ENCODE measurements around the gene AFF1. TPM values are rescaled to one million over a fixed set of nuclear protein-coding genes. Genes with fewer than 3 reads are reported as not detected.

Gene AFF1
- total RNA-seq, 2 experiments from 2014 or later = 68.8 to 72.0 TPM

GRCh38 chr4:86927843-86928395 lies 6.9 kb upstream of the AFF1 start:
- H3K36me3 Mint-ChIP-seq (ENCODE audit: low read depth) = peaks cover 8% of the 10 kb centered on the region
- ChIA-PET POLR2A (interaction anchor here (0.7 kb wide), 1 partner anchor 41 kb away, joined by 3 read pairs; no protein-coding TSS in a partner anchor), CTCF (interaction anchor here (0.7 to 3.2 kb wide), 3 partner anchors 10 to 228 kb away, joined by 3 to 12 read pairs (median 3); no protein-coding TSS in a partner anchor)
- no peak overlapping the region for H3K4me3 Mint-ChIP-seq
- DNase-seq = no peak
- H3K9me3 Mint-ChIP-seq = no peaks in the 10 kb centered on the region
- H3K27me3 Mint-ChIP-seq = no peaks in the 10 kb centered on the region
- peaks cover 5% of the 10 kb centered on the region for H3K4me1 Mint-ChIP-seq
- no peak overlapping the region for H3K27ac Mint-ChIP-seq

- H3K4me3 Mint-ChIP-seq = no peak overlapping the region
- H3K27ac Mint-ChIP-seq = no peak overlapping the region
- no peak for DNase-seq
- peaks cover 9% of the 10 kb centered on the region for H3K4me1 Mint-ChIP-seq
- POLR2A ChIA-PET = no interaction called here
- H3K9me3 Mint-ChIP-seq = no peaks in the 10 kb centered on the region
- CTCF ChIA-PET = interaction anchor here (3.2 kb wide), 1 partner anchor 165 kb away, joined by 12 read pairs; no protein-coding TSS in a partner anchor
- peaks cover 8% of the 10 kb centered on the region for H3K36me3 Mint-ChIP-seq (ENCODE audit: low read depth)
- H3K27me3 Mint-ChIP-seq = no peaks in the 10 kb centered on the region
These were observed 6.2 kb upstream of the AFF1 start for GRCh38 chr4:86928400-86929255.

- DNase-seq = peak; percentile 25
- ChIA-PET POLR2A (interaction anchor here (0.6 to 9.9 kb wide), 23 partner anchors 8 to 1523 kb away, joined by 3 to 396 read pairs (median 4); partner anchors contain the start of genes HERC5, HSD17B11 and KLHL8), CTCF (interaction anchor here (0.6 to 6.7 kb wide), 18 partner anchors 11 to 564 kb away, joined by 3 to 107 read pairs (median 4); partner anchors contain the start of gene KLHL8)
- H3K4me1 Mint-ChIP-seq = peaks cover 41% of the 10 kb centered on the region
- H3K36me3 Mint-ChIP-seq (ENCODE audit: low read depth) = peaks cover 15% of the 10 kb centered on the region
- H3K27ac Mint-ChIP-seq = peak overlapping the region; percentile 81
- H3K4me3 Mint-ChIP-seq = peak overlapping the region; percentile 83
- H3K9me3 Mint-ChIP-seq = no peaks in the 10 kb centered on the region
- H3K27me3 Mint-ChIP-seq = no peaks in the 10 kb centered on the region
These were observed 552 bp upstream of the AFF1 start for GRCh38 chr4:86934147-86934770.

- H3K36me3 Mint-ChIP-seq (ENCODE audit: low read depth) = peaks cover 12% of the 10 kb centered on the region
- peak overlapping the region; percentile 78 for H3K4me3 Mint-ChIP-seq
- ChIA-PET POLR2A (interaction anchor here (1.0 to 9.9 kb wide), 17 partner anchors 8 to 456 kb away, joined by 3 to 396 read pairs (median 4); partner anchors contain the start of genes HSD17B11 and KLHL8), CTCF (interaction anchor here (0.8 to 6.7 kb wide), 8 partner anchors 10 to 285 kb away, joined by 3 to 107 read pairs (median 8); partner anchors contain the start of gene KLHL8)
- DNase-seq = no peak
- H3K27me3 Mint-ChIP-seq = no peaks in the 10 kb centered on the region
- H3K4me1 Mint-ChIP-seq = peaks cover 50% of the 10 kb centered on the region
- H3K27ac Mint-ChIP-seq = peak overlapping the region; percentile 95
- H3K9me3 Mint-ChIP-seq = no peaks in the 10 kb centered on the region
These were observed 698 bp downstream of the AFF1 start for GRCh38 chr4:86935566-86935852.

- peak; percentile 83 for DNase-seq
- no peaks in the 10 kb centered on the region for H3K9me3 Mint-ChIP-seq
- POLR2A ChIA-PET = interaction anchor here (0.8 to 9.9 kb wide), 17 partner anchors 9 to 455 kb away, joined by 3 to 396 read pairs (median 4); partner anchors contain the start of genes HSD17B11 and KLHL8
These were observed 1.3 kb downstream of the AFF1 start for GRCh38 chr4:86935853-86936733.

GRCh38 chr4:86938771-86939520 lies 4.1 kb downstream of the AFF1 start:
- ChIA-PET POLR2A (interaction anchor here (1.0 to 9.9 kb wide), 8 partner anchors 17 to 281 kb away, joined by 3 to 396 read pairs (median 4); no protein-coding TSS in a partner anchor), CTCF (interaction anchor here (0.7 to 6.7 kb wide), 9 partner anchors 11 to 154 kb away, joined by 3 to 107 read pairs (median 3); no protein-coding TSS in a partner anchor)
- DNase-seq = no peak
- Mint-ChIP-seq H3K27ac (peak overlapping the region; percentile 72), H3K4me3 (peak overlapping the region; percentile 56), H3K36me3 (ENCODE audit: low read depth) (peaks cover 9% of the 10 kb centered on the region), H3K27me3 (no peaks in the 10 kb centered on the region), H3K4me1 (peaks cover 54% of the 10 kb centered on the region), H3K9me3 (no peaks in the 10 kb centered on the region)

More at GRCh38 chr4:86935853-86936733, 1.3 kb downstream of the AFF1 start:
- Mint-ChIP-seq H3K27me3 (no peaks in the 10 kb centered on the region), H3K36me3 (ENCODE audit: low read depth) (peaks cover 9% of the 10 kb centered on the region), H3K27ac (peak overlapping the region; percentile 95), H3K4me3 (peak overlapping the region; percentile 78), H3K4me1 (peaks cover 52% of the 10 kb centered on the region)
- CTCF ChIA-PET = interaction anchor here (0.8 to 6.7 kb wide), 7 partner anchors 13 to 284 kb away, joined by 3 to 107 read pairs (median 11); partner anchors contain the start of gene KLHL8

- peak overlapping the region; percentile 72 for H3K27ac Mint-ChIP-seq
- ChIA-PET POLR2A (interaction anchor here (1.0 to 9.9 kb wide), 6 partner anchors 35 to 280 kb away, joined by 3 to 396 read pairs (median 4); no protein-coding TSS in a partner anchor), CTCF (interaction anchor here (0.7 to 6.7 kb wide), 5 partner anchors 17 to 153 kb away, joined by 3 to 107 read pairs (median 7); no protein-coding TSS in a partner anchor)
- H3K9me3 Mint-ChIP-seq = no peaks in the 10 kb centered on the region
- DNase-seq = peak; percentile 21
- H3K4me1 Mint-ChIP-seq = peaks cover 49% of the 10 kb centered on the region
- H3K27me3 Mint-ChIP-seq = no peaks in the 10 kb centered on the region
- peaks cover 9% of the 10 kb centered on the region for H3K36me3 Mint-ChIP-seq (ENCODE audit: low read depth)
- peak overlapping the region; percentile 56 for H3K4me3 Mint-ChIP-seq
These were observed 5.1 kb downstream of the AFF1 start for GRCh38 chr4:86939729-86940575.

GRCh38 chr4:86940920-86941460 lies 6.2 kb downstream of the AFF1 start:
- Mint-ChIP-seq H3K27me3 (no peaks in the 10 kb centered on the region), H3K4me3 (no peak overlapping the region), H3K4me1 (peaks cover 48% of the 10 kb centered on the region), H3K27ac (no peak overlapping the region), H3K9me3 (no peaks in the 10 kb centered on the region), H3K36me3 (ENCODE audit: low read depth) (peaks cover 9% of the 10 kb centered on the region)
- DNase-seq = no peak
- ChIA-PET POLR2A (interaction anchor here (2.2 to 9.9 kb wide), 2 partner anchors 67 to 279 kb away, joined by 6 to 396 read pairs; no protein-coding TSS in a partner anchor), CTCF (interaction anchor here (0.9 kb wide), 1 partner anchor 65 kb away, joined by 3 read pairs; no protein-coding TSS in a partner anchor)

GRCh38 chr4:86942185-86942666 lies 7.4 kb downstream of the AFF1 start:
- H3K36me3 Mint-ChIP-seq (ENCODE audit: low read depth) = peaks cover 6% of the 10 kb centered on the region
- ChIA-PET POLR2A (interaction anchor here (0.8 to 9.9 kb wide), 2 partner anchors 8 to 66 kb away, joined by 3 to 396 read pairs; no protein-coding TSS in a partner anchor), CTCF (interaction anchor here (0.6 kb wide), 1 partner anchor 67 kb away, joined by 3 read pairs; no protein-coding TSS in a partner anchor)
- no peak overlapping the region for H3K4me3 Mint-ChIP-seq
- H3K27me3 Mint-ChIP-seq = no peaks in the 10 kb centered on the region
- no peak for DNase-seq
- H3K27ac Mint-ChIP-seq = no peak overlapping the region
- H3K4me1 Mint-ChIP-seq = peaks cover 41% of the 10 kb centered on the region
- no peaks in the 10 kb centered on the region for H3K9me3 Mint-ChIP-seq

Data from activated CD4-positive, alpha-beta memory T cell treated with anti-CD3 and anti-CD28 coated beads, Interleukin-2, amount 10 ng/mL, durations not matched to agents 7 days and 5 days (primary cell).